Fibroblast of lung (primary cell): ENCODE measurements around the gene BMP7.

Experiments
- CTCF ChIP-seq, 2 donors: IDR thresholded peaks in 1 of 2; conservative IDR thresholded peaks in 1 of 2; 1 replicate in 1 of 2; 2 replicates in 1 of 2; pipeline ENCODE4 v1.5.1; 2011 to 2012; ENCODE audit warnings: low read length in 2 of 2, control low read depth in 1 of 2, inconsistent platforms in 1 of 2, low read depth in 1 of 2, mild to moderate bottlenecking in 1 of 2
- EZH2 ChIP-seq: IDR thresholded peaks from 2 replicates; pipeline ENCODE4 v1.5.1; 2012; ENCODE audit warnings: low read length, control low read depth, mild to moderate bottlenecking; ENCODE audit errors: missing control alignments

- TF ChIP-seq CTCF (conservative IDR thresholded peaks at IDR 0.05 in 1 of 2, IDR thresholded peaks at IDR 0.05 in 1 of 2; ENCODE audit: low read depth in 1 of 2, low read length in 2 of 2) (no peak), EZH2 (no peak)
These were observed 52.0 kb downstream of the BMP7 start for GRCh38 chr20:57214427-57214826.
